ENCODE results near the gene CLBA1.
A peak's percentile ranks its signal among the peaks of the same experiment; 100 is the strongest.
"Not testable (repeated sequence)": the region's sequence is repeated elsewhere in the genome, so short reads cannot be mapped to it uniquely, and the experiment has no call there.

Gene CLBA1

DNA sequence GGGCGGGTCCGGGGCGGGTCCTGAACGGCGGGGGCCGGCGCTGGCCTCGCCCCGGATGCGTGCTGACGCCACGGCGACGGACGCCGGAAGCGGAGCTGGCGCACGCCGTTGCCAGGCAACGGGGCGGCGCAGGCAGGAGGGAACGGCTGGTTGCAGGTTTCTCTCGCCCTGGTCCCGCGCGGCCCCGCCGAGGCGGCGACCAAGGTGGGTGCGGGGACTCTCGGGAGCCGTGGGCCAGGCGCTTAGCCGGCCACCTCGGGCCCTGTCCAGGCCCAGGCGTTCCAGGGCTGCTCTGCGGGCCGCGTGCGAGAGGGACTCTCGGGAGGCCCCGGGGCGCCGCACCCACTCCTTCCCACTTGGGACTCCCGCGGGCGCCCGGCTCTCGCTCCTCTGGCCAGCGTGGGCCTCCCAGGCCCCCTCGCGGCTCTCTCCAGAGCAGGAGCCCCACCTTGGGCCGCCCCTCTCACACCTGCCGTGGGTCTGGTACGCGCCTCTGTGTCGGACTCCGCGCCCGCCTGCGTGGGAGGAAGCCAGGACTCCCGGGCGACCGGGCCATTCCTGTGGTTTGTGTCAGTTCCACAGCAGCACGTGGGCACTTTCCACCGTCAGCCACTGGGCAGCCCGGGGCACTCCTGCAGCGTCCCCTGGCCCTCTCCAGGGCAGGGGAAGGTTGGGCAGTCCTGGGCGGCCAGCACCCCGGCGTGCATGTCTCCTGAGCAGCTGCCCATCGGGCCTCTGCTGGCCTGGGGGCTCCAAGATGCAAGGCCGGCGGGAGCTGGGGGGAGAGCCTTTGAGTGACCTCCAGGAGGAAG lies at the start of gene CLBA1:
TSS of gene CLBA1 (plus strand) at position 114 of the 812 bp plus-strand sequence. CDS start at position 758, 644 bp downstream.
- peak; percentile 89 to 91 for DNase-seq

DNA sequence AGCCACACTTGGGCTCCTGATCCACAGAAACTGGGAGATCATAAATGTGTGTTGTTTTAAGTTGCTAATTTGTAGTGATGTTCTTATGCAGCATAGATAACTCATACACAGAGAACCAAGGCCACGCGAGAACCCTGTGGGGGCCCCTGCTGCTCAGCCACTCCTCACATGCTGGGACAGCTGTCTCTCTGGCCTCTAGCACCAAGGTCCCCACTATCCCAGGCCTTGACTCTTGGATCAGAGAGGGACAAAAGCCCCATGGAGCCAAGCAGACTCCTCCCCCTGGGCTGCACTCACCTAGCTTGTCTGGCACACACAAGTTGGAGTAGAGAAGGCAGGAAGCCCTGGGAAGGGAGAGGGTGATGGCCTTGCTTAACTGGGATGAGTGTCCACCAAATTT lies 49.6 kb upstream of the CLBA1 start:
- no peak for DNase-seq

DNA sequence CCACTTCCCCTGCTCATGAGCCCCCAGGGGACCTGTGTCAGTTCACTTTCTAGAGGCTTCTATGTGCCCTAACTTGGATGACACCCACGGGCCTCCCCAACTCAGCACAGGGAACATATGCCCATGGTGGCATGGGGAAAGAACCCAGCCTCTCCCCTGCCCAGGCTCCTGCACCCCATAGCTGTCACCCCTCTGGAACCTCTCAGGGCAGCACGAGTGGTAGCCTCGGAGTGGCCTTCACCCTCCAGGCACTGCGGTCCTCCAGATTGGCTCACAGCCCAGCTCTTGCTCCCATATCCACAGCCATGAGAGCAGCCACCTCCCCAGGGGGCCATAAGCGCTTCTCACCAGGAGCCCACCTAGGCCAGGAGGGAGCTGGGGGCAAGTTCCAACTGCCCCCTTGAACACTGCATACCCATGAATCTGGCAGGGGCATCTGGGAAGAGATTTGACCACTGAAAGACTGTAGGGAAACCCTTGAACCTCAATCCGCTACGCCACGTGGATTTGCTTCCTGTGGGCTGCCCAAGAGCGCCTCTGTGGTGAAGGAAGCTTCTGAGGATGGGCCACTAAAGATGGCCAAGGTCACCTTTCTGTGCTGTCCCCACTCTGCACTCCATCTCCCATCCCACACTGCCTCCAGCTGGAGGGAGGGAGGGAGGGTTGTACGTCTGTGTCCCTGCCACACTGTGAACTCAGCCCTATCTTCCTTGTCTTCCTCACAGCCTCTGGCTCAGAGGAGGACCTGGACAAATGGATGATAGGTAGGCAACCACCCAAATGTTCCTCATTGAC lies 49.0 kb upstream of the CLBA1 start:
- no peak for DNase-seq

DNA sequence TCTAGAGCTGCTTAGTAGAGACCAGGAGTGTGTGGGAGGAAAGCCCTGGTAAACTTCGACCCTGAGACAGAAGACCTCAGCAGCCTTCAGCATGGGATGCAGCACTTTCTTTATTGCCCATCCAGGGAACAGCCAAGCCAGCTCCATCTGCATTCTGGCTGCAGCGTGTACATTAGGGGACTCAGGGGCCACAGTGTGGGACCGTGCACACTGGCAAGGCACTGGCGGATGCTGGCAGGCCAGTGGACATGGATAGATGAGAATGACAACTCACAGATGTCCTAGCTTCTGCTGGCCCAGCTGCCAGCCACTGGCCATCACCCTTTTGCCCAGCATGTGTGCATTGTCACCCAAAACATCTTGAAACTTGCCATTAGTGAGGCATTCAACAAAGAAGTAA lies 48.4 kb upstream of the CLBA1 start:
- DNase-seq, result no peak

DNA sequence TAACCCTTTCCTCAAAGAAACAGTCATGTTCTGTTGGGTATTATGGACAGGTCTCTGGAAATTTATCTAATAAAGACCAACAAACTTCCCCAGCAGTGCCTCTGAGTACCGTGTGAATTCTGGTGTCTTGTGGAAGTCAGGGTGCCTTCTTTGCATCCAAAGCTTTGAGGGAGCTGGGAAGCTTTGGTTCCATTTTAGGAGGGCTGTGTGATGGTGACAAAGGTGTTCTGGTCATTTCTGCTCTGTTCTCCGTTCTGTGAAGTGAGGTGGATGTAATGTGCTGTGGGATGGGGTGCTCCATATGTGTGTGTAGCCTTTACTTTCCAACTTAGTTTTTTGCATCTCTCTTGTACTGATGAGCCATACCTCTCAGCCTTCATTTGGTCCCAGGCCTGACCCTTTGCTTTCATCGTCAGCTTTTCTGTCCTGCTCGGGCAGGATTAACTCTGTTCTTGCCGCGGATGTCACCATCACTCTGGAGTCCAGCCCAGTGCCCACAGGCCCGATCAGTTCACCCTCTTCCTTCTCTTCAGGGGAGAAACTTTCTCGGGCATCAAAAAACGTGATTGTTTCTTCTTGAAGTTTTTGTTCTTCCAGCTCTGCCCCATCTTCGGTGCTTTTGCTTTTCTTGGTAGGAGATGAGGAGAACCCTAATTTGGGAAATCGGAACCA lies 47.8 kb upstream of the CLBA1 start:
- DNase-seq, result no peak

DNA sequence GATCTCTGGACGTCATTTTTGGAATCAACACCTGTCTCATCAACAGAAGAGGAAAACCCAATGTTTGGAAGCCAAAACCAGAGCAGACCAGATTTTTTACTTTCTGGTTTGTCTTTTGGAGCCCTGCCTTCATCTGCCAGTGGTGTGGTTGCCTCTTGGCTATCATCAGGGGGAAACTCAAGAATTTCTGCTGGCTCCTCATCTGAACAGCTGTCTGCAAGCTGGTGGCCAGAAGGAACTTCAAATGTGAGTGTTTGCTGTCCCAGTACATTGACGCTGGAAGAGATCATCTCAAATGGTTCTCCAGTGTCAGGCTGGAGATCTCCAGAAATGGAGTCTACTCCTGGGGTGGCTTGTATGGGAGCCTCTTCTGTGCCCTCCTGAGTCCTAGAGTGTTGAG lies 47.2 kb upstream of the CLBA1 start:
- DNase-seq, result no peak

DNA sequence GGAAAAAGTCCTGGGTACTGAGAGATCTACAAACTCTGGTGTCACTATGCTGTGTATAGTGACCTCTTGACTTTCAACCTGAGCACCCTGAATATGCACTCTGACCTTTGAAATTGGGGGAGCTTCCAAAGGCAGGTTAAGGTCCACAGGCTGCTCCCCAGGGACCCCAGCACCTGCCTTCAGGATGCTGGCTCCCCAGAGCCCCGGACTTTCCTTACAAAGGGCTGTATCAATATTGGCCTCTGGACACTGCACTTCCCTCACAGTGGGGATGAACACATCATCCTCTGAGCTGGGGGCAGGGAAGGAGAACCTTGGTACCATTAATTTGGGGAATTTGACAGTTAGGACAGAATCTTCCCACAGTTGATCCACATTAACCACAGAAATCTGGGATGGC lies 46.6 kb upstream of the CLBA1 start:
- no peak for DNase-seq

DNA sequence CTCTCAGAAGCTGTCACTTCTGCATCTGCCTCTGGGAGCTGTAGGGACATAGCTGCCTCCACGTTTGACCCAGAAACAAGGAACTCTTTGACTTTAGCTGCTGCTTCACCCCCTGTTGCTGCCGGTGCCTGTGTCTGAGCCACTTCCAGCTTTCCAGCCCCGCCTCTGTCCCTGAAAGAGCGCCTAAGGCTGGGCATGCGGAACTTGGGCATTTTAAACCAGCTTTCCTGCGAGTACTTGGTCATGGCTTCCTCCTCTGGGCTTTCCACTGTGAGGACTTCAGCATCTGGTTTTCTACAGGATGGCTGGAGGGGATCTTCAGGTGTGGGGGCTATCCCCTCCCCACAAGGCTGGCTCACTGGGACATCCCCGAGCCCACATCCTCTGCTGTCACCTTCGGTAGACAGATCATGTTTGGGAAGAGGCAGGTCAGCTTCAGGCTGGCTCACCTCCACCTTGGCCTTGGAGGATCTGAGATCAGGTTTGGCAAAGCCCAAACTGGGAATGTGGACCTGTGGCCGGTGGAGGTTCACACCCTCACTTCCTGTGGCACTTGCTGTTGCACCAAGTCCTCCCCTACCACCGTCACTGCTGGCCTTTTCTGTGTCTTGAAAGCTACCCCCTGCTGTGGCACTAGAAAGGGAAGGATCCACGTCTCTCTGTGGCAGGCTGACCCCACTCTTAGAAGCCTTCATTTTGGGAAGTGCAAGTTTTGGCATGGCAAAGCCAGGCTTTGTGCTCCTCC lies 45.8 kb upstream of the CLBA1 start:
- no peak for DNase-seq

DNA sequence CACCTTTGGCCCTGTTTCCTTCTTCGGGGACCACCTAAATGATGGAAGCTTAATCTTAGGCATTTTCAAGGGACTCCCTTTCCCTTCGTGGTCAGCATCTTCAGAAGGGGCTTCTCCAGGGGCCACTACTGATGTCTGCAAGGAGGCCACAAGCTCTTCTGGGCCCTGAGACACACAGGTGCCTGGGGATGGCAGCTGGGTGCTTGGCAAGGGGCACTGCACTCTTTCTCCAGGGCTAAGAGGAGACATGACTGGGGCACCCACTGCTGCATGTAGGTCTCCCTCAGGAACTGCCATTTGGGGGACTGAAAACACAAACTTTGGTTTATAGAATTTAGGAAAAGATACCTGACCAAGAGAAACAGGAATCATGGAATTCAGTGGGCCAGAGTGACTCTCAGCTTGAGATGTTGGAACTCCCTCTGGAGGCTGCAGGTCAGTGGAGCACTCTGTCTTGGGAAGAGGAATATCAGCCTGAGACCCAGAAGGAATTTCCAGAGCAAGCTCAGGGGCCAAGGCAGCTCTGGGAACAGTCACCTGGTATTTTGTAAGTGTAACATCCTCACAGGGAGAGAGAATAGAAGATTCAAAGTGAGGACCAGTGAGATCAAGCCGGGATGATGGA lies 45.0 kb upstream of the CLBA1 start:
- DNase-seq, result no peak

DNA sequence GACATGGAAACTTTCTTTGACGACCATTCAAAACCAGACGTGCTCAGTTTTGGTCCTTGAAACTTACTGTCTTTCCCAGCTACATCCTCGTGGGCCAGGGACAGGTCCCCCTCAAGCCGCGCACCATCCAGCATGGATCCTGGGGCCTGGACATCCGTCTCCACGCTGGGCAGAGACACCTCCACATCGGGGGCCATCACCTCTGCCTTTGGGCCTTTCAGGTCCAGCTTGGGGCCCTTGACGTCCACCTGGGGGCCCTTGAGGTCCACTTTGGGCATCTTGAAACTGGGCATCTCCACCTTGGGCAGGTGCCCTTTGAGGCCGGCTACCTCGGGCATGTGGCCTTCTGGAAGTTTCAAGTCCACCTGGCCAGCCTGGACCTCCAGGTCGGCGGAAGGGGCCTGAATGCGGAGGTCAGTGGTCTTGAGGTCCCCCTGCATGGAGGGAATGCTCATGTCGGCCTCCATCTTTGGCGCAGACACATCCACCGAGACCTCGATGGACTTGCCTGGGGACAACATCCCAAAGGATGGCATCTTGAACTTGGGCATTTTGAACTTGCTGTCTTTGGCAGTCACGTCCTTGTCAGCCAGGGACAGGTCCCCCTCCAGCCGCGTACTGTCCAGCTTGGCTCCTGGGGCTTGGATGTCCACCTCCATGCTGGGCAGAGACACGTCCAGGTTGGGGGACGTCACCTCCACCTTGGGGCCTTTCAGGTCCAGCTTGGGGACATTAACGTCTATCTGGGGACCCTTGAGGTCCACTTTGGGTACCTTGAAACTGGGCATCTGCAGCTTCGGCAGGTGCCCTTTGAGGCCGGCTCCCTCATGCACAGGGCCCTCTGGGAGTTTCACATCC lies 43.9 kb upstream of the CLBA1 start:
- no peak for DNase-seq

DNA sequence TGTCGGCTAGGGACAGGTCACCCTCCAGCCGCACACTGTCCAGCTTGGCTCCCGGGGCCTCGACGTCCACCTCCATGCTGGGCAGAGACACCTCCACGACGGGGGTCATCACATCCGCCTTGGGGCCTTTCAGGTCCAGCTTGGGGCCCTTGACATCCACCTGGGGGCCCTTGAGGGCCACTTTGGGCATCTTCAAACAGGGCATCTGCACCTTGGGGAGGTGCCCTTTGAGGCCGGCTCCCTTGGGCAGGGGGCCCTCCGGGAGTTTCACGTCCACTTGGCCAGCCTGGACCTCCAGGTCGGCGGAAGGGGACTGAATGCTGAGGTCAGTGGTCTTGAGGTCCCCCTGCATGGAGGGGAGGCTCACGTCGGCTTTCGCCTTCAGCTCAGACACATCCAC lies 43.0 kb upstream of the CLBA1 start:
- DNase-seq, result no peak

DNA sequence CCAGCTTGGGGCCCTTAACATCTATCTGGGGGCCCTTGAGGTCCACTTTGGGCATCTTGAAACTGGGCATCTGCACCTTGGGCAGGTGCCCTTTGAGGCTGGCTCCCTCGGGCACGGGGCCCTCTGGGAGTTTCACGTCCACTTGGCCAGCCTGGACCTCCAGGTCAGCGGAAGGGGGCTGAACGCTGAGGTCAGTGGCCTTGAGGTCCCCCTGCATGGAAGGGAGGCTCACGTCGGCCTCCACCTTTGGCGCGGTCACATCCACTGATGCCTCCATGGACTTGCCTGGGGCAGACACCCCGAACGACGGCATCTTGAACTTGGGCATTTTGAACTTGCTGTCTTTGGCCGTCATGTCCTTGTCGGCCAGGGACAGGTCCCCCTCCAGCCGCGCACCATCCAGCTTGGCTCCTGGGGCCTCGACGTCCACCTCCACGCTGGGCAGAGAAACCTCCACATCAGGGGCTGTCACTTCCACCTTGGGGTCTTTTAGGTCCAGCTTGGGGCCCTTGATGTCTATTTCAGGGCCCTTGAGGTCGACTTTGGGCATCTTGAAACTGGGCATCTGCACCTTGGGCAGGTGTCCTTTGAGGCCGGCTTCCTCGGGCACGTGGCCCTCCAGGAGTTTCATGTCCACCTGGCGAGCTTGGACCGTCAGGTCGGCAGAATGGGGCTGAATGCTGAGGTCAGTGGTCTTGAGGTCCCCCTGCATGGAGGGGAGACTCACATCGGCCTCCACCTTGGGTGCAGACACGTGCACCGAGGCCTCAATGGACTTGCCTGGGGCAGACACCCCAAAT lies 42.2 kb upstream of the CLBA1 start:
- not testable (repeated sequence) for DNase-seq

DNA sequence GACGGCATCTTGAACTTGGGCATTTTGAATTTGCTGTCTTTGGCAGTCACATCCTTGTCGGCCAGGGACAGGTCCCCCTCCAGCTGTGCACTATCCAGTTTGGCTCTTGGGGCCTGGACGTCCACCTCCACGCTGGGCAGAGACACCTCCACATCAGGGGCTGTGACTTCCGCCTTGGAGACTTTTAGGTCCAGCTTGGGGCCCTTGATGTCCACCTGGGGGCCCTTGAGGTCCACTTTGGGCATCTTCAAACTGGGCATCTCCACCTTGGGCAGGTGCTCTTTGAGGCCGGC lies 41.6 kb upstream of the CLBA1 start:
- DNase-seq, result not testable (repeated sequence)

DNA sequence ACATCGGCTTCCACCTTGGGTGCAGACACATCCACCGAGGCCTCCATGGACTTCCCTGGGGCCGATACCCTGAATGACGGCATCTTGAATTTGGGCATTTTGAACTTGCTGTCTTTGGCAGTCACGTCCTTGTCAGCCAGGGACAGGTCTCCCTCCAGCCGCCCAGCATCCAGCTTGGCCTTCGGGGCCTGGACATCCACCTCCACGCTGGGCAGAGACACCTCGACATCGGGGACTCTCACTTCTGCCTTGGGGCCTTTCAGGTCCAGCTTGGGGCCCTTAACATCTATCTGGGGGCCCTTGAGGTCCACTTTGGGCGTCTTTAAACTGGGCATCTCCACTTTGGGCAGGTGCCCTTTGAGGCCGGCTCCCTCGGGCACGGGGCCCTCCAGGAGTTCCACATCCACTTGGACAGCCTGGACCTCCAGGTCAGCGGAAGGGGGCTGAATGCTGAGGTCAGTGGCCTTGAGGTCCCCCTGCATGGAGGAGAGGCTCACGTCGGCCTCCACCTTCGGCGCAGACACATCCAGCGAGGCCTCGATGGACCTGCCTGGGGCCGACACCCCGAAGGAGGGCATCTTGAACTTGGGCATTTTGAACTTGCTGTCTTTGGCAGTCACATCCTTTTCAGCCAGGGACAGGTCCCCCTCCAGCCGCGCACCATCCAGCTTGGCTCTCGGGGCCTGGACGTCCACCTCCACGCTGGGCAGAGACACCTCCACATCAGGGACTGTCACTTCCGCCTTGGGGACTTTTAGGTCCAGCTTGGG lies 41.0 kb upstream of the CLBA1 start:
- DNase-seq, result not testable (repeated sequence)

DNA sequence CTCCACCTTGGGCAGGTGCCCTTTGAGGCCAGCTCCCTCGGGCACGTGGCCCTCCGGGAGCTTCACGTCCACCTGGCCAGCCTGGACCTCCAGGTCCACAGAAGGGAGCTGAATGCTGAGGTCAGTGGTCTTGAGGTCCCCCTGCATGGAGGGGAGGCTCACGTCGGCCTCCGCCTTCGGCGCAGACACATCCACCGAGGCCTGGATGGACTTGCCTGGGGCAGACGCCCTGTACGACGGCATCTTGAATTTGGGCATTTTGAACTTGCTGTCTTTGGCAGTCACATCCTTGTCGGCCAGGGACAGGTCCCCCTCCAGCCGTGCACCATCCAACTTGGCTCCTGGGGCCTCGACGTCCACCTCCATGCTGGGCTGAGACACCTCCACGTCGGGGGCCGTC lies 40.3 kb upstream of the CLBA1 start:
- not testable (repeated sequence) for DNase-seq

DNA sequence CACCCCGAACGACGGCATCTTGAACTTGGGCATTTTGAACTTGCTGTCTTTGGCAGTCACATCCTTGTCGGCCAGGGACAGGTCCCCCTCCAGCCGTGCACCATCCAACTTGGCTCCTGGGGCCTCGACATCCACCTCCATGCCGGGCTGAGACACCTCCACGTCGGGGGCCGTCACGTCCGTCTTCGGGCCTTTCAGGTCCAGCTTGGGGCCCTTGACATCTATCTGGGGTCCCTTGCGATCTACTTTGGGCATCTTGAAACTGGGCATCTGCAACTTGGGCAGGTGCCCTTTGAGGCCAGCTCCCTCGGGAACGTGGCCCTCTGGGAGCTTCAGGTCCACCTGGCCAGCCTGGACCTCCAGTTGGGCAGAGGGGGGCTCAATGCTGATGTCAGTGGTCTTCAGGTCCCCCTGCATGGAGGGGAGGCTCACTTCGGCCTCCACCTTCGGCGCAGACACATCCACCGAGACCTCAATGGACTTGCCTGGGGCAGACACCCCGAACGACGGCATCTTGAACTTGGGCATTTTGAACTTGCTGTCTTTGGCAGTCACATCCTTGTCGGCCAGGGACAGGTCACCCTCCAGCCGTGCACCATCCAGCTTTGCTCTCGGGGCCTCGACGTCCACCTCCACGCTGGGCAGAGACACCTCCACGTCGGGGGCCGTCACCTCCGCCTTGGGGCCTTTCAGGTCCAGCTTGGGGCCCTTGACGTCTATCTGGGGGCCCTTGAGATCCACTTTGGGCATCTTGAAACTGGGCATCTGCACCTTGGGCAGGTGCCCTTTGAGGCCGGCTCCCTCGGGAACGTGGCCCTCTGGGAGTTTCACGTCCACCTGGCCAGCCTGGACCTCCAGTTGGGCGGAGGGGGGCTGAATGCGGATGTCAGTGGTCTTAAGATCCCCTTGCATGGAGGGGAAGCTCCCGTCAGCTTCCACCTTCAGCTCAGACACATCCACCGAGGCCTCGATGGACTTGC lies 39.3 kb upstream of the CLBA1 start:
- DNase-seq, result not testable (repeated sequence)

DNA sequence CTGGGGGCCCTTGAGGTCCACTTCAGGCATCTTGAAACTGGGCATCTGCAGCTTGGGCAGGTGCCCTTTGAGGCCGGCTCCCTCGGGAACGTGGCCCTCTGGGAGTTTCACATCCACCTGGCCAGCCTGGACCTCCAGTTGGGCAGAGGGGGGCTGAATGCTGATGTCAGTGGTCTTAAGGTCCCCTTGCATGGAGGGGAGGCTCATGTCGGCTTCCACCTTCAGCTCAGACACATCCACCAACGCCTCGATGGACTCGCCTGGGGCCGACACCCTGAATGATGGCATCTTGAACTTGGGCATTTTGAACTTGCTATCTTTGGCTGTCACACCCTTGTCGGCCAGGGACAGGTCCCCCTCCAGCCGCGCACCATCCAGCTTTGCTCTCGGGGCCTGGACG lies 38.4 kb upstream of the CLBA1 start:
- not testable (repeated sequence) for DNase-seq

DNA sequence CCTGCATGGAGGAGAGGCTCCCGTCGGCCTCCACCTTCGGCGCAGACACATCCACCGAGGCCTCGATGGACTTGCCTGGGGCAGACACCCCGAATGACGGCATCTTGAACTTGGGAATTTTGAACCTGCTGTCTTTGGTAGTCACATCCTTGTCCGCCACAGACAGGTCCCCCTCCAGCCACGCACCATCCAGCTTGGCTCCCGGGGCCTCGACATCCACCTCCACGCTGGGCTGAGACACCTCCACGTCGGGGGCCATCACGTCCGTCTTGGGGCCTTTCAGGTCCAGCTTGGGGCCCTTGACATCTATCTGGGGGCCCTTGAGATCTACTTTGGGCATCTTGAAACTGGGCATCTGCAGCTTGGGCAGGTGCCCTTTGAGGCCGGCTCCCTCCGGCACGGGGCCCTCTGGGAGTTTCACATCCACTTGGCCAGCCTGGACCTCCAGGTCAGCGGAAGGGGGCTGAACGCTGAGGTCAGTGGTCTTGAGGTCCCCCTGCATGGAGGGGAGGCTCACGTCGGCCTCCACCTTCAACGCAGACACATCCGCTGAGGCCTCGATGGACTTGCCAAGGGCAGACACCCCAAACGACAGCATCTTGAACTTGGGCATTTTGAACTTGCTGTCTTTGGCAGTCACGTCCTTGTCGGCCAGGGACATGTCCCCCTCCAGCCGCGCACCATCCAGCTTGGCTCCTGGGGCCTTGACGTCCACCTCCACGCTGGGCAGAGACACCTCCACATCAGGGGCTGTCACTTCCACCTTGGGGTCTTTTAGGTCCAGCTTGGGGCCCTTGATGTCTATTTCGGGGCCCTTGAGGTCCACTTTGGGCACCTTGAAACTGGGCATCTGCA lies 37.5 kb upstream of the CLBA1 start:
- DNase-seq, result not testable (repeated sequence)
